GM19468 (cell line): ENCODE results near the gene TADA3.
"Not testable (repeated sequence)": the region's sequence is repeated elsewhere in the genome, so short reads cannot be mapped to it uniquely, and the experiment has no call there.

Experiments
- ATAC-seq: cut with Tn5 transposase; IDR thresholded peaks from one replicate; pipeline ENCODE4 v1.9.1; 2021; ENCODE audit warnings: mild to moderate bottlenecking, moderate library complexity, moderate number of reproducible peaks; ENCODE audit not compliant: unreplicated experiment; ENCODE audit errors: extremely low read depth

The TADA3 gene

GRCh38 chr3:9786825-9787669 is 5.2 kb downstream of the TADA3 start:
- ATAC-seq = no peak

- ATAC-seq = no peak
Observed at GRCh38 chr3:9786209-9786739, 6.0 kb downstream of the TADA3 start.

GRCh38 chr3:9785602-9786001 is 6.7 kb downstream of the TADA3 start:
- ATAC-seq = no peak

GRCh38 chr3:9784965-9785364 is 7.3 kb downstream of the TADA3 start:
- ATAC-seq = no peak

- ATAC-seq = no peak
Observed at GRCh38 chr3:9783954-9784353, 8.3 kb downstream of the TADA3 start.

- ATAC-seq = no peak
Observed at GRCh38 chr3:9782770-9783169, 9.5 kb downstream of the TADA3 start.

GRCh38 chr3:9781978-9782603 is 10.2 kb downstream of the TADA3 start:
- no peak for ATAC-seq

GRCh38 chr3:9781551-9781950 is 10.7 kb downstream of the TADA3 start:
- ATAC-seq = no peak

- no peak for ATAC-seq
Observed at GRCh38 chr3:9780910-9781309, 11.4 kb downstream of the TADA3 start.

GRCh38 chr3:9780458-9780812 is 11.8 kb downstream of the TADA3 start:
- no peak for ATAC-seq

- ATAC-seq = no peak
Observed at GRCh38 chr3:9779721-9780457, 12.4 kb downstream of the TADA3 start.

GRCh38 chr3:9779075-9779593 is 13.1 kb downstream of the TADA3 start:
- no peak for ATAC-seq

GRCh38 chr3:9778143-9779074 is 13.9 kb downstream of the TADA3 start:
- no peak for ATAC-seq

- no peak for ATAC-seq
Observed at GRCh38 chr3:9777694-9778021, 14.6 kb downstream of the TADA3 start.

- ATAC-seq = no peak
Observed at GRCh38 chr3:9776896-9777693, 15.2 kb downstream of the TADA3 start.

- ATAC-seq = not testable (repeated sequence)
Observed at GRCh38 chr3:9771007-9771406, 21.3 kb downstream of the TADA3 start.

GRCh38 chr3:9770276-9770812 is 21.9 kb downstream of the TADA3 start:
- ATAC-seq = no peak

GRCh38 chr3:9769426-9770275 is 22.6 kb downstream of the TADA3 start, which contains the start of gene CAMK1:
CAMK1 (minus strand) TSS chr3:9769947; CDS start chr3:9767749, 2,198 bp downstream.
- no peak for ATAC-seq
